Cardiac fibroblast (primary cell): ENCODE results near the gene FRYL.
"Not testable (repeated sequence)": the region's sequence is repeated elsewhere in the genome, so short reads cannot be mapped to it uniquely, and the experiment has no call there.

Experiments used
- DNase-seq, 2 donors: peaks; one replicate each; pipeline versions ENCODE4 v3.0.0 to v3.0.0-alpha.2; 2010; ENCODE audit warnings: low read depth in 2 of 2
- H3K4me3 ChIP-seq, 2 donors: replicated peaks in 1 of 2; 1 replicate in 1 of 2; 2 replicates in 1 of 2; pipeline ENCODE4 v1.5.1; 2011; ENCODE audit warnings: low read depth in 2 of 2, low read length in 2 of 2, mild to moderate bottlenecking in 2 of 2, moderate library complexity in 1 of 2
- TF ChIP-seq, protein P1 (sequence below): IDR thresholded peaks from one replicate; pipeline ENCODE4 v1.5.1; 2011; ENCODE audit warnings: low read depth, mild to moderate bottlenecking, low read length, inconsistent platforms

Gene FRYL

GRCh38 chr4:48470137-48470536 is 309.9 kb downstream of the FRYL start:
- H3K4me3 ChIP-seq: no peak overlapping the region
- no peak for DNase-seq
- TF ChIP-seq, protein P1, sequence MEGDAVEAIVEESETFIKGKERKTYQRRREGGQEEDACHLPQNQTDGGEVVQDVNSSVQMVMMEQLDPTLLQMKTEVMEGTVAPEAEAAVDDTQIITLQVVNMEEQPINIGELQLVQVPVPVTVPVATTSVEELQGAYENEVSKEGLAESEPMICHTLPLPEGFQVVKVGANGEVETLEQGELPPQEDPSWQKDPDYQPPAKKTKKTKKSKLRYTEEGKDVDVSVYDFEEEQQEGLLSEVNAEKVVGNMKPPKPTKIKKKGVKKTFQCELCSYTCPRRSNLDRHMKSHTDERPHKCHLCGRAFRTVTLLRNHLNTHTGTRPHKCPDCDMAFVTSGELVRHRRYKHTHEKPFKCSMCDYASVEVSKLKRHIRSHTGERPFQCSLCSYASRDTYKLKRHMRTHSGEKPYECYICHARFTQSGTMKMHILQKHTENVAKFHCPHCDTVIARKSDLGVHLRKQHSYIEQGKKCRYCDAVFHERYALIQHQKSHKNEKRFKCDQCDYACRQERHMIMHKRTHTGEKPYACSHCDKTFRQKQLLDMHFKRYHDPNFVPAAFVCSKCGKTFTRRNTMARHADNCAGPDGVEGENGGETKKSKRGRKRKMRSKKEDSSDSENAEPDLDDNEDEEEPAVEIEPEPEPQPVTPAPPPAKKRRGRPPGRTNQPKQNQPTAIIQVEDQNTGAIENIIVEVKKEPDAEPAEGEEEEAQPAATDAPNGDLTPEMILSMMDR: no peak

DNA sequence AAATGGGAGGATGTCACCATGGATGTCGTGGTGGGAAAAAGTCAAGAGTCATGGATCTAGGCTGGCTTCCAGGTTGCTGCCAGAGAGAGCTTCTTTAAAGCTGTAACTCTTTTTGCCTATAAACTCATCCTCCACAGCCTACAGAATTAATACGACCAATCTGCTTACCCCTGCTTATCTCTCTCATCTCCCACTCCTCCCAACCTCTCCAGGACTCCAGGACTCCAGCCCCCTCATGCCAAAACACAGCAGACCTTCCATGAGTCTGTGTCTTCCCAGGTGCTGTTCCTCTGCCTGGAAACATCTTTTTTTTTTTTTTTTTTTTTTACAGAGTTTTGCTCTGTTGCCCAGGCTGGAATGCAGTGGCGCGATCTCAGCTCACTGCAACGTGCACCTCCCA is 312.2 kb downstream of the FRYL start:
- no peak for DNase-seq
- no peak overlapping the region for H3K4me3 ChIP-seq
- TF ChIP-seq, protein P1: no peak

DNA sequence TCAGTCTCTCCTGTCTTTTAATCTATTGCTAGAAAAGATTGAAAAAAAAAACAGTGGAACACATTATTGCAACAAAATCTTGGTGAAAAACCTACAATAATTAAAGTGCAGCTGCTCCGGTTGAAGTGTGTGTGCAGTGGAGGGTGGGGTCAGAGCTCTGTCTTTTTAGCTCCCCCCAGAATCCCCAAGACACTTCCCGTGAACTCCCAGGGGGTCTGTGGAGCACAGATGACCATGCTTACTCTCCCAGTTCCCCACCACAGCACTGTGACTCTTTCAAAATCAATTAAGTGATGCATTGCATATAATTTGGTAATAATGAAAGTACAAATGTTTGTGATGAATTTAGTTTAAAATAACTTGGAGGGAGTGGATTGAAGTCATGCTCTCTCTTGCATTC is 312.6 kb downstream of the FRYL start:
- TF ChIP-seq, protein P1: no peak
- no peak overlapping the region for H3K4me3 ChIP-seq
- DNase-seq: no peak

- TF ChIP-seq, protein P1: no peak
- DNase-seq: no peak
- no peak overlapping the region for H3K4me3 ChIP-seq
Observed at GRCh38 chr4:48462363-48462762, 317.7 kb downstream of the FRYL start.

GRCh38 chr4:48461000-48461399 is 319.1 kb downstream of the FRYL start:
- H3K4me3 ChIP-seq: no peak overlapping the region
- DNase-seq: no peak
- TF ChIP-seq, protein P1: no peak

- H3K4me3 ChIP-seq: no peak overlapping the region
- TF ChIP-seq, protein P1: no peak
- no peak for DNase-seq
Observed at GRCh38 chr4:48454591-48454990, 325.5 kb downstream of the FRYL start.

GRCh38 chr4:48451656-48452055 is 328.4 kb downstream of the FRYL start:
- not testable (repeated sequence) for H3K4me3 ChIP-seq, DNase-seq

DNA sequence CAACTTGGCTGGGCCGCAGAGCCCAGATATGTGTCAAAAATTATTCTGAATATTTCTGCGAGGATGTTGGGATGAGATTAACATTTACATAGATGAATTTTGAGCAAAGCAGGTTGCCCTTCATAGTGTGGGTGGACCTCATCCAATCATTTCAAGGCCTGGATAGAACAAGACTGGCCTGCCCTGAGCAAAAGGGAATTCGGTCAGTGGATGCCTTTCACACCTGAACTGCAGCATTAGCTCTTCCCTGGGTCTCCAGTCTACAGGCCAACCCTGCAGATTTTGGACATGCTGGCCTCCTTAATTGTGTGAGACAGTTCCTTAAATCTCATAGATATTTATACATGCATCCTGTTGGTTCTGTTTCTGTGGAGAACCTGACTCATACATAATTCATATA is 329.3 kb downstream of the FRYL start:
- no peak for DNase-seq
- no peak overlapping the region for H3K4me3 ChIP-seq
- TF ChIP-seq, protein P1: no peak
